Gastrocnemius medialis (tissue), 4 donors: ENCODE data around the gene SNTG2. TPM values are rescaled to one million over a fixed set of nuclear protein-coding genes. Genes with fewer than 3 reads are reported as not detected.

Experiments used
- ATAC-seq, 2 donors: fragments of 150-250 bp; one replicate each; pipeline ENCODE4 v1.9.1; 2016
- DNase-seq, 2 donors: peaks; one replicate each; pipeline ENCODE4 v3.0.0-alpha.2; 2019
- H3K27ac ChIP-seq, 4 donors: fragments of 200-600 bp; sonication (generic); 1 replicate in 1 of 4; 2 replicates in 3 of 4; pipeline ENCODE4 v1.5.1; 2016 to 2018; ENCODE audit warnings: mild to moderate bottlenecking in 2 of 4, moderate library complexity in 1 of 4
- H3K27me3 ChIP-seq, 3 donors: fragments of 200-600 bp; sonication (generic) in 2 of 3; 1 replicate in 1 of 3; 2 replicates in 2 of 3; pipeline versions ENCODE4 v1.5.1 to v1.6.0; 2016 to 2019; ENCODE audit warnings: mild to moderate bottlenecking in 1 of 3, moderate library complexity in 1 of 3
- H3K36me3 ChIP-seq, 2 donors: fragments of 200-600 bp; sonication (generic) in 1 of 2; one replicate each; pipeline ENCODE4 v1.5.1; 2017 to 2018
- H3K4me1 ChIP-seq, 2 donors: fragments of 200-600 bp; sonication (generic) in 1 of 2; one replicate each; pipeline ENCODE4 v1.5.1; 2016 to 2017; ENCODE audit warnings: mild to moderate bottlenecking in 2 of 2
- H3K4me3 ChIP-seq, 4 donors: fragments of 200-600 bp; sonication (generic) in 3 of 4; 1 replicate in 1 of 4; 2 replicates in 3 of 4; pipeline ENCODE4 v1.5.1; 2016 to 2019; ENCODE audit warnings: mild to moderate bottlenecking in 2 of 4
- H3K9me3 ChIP-seq, 3 donors: fragments of 200-600 bp; sonication (generic) in 2 of 3; 1 replicate in 1 of 3; 2 replicates in 2 of 3; pipeline ENCODE4 v1.5.1; 2016 to 2019
- CTCF ChIP-seq, 5 experiments: fragments of 450-650 bp in 3 of 5; fragments of 200-600 bp in 2 of 5; sonication (generic) in 2 of 5; IDR thresholded peaks in 4 of 5; conservative IDR thresholded peaks in 1 of 5; 1 replicate in 4 of 5; 2 replicates in 1 of 5; pipeline ENCODE4 v1.5.1; 2016 to 2019; ENCODE audit warnings: antibody characterized with exemption in 5 of 5, mild to moderate bottlenecking in 3 of 5, moderate library complexity in 3 of 5
- POLR2A ChIP-seq, 2 donors: fragments of 450-650 bp; IDR thresholded peaks; one replicate each; pipeline ENCODE4 v1.6.1; 2017; ENCODE audit warnings: antibody characterized with exemption in 2 of 2, mild to moderate bottlenecking in 2 of 2, moderate library complexity in 2 of 2
- in situ Hi-C, 4 donors: fragments of 200-750 bp; cut with MboI; loops; one replicate each; pipeline versions ENCODE4 v1.15.0 to v1.8.0; 2017; ENCODE audit warnings: low sequenced_read_pairs in 4 of 4
- intact Hi-C: fragments of 100-400 bp; cut with DNase I; formaldehyde crosslinking; loops from one replicate; pipeline ENCODE4 v1.15.1; 2023; ENCODE audit warnings: low total_unique reads
- total RNA-seq, 4 donors: library from RNA; depleted of rRNA; stranded (reverse); fragments of >200 nt; gene quantifications; one replicate each; pipeline versions ENCODE4 v1.1.0 to v1.2.3, GENCODE V29; 2016

Gene SNTG2
- total RNA-seq, 4 donors from 2014 or later = 0.55 to 1.0 (median 0.92) TPM; not detected in 1

- Histone ChIP-seq H3K4me1 (no peaks in the 10 kb centered on the region), H3K36me3 (no peaks in the 10 kb centered on the region), H3K4me3 (no peak overlapping the region), H3K27ac (no peak overlapping the region), H3K27me3 (no peaks in the 10 kb centered on the region), H3K9me3 (no peaks in the 10 kb centered on the region)
- intact Hi-C loops = no loop called here
- in situ Hi-C loops = no loop called here
- DNase-seq = no peak
- ATAC-seq = no peak
- TF ChIP-seq CTCF (IDR thresholded peaks at IDR 0.05 in 4 of 5, conservative IDR thresholded peaks at IDR 0.05 in 1 of 5) (no peak), POLR2A (IDR thresholded peaks at IDR 0.05) (no peak)
Measured at GRCh38 chr2:1278125-1278524, 327.5 kb downstream of the SNTG2 start.

GRCh38 chr2:1278861-1279260 lies 328.2 kb downstream of the SNTG2 start:
- H3K27me3 ChIP-seq = no peaks in the 10 kb centered on the region
- H3K4me1 ChIP-seq = no peaks in the 10 kb centered on the region
- H3K27ac ChIP-seq = no peak overlapping the region
- in situ Hi-C loops = no loop called here
- intact Hi-C loops = no loop called here
- TF ChIP-seq POLR2A (IDR thresholded peaks at IDR 0.05) = no peak
- no peak for TF ChIP-seq CTCF (IDR thresholded peaks at IDR 0.05 in 4 of 5, conservative IDR thresholded peaks at IDR 0.05 in 1 of 5)
- no peak overlapping the region for H3K4me3 ChIP-seq
- ATAC-seq = no peak
- H3K9me3 ChIP-seq = no peaks in the 10 kb centered on the region
- no peak for DNase-seq
- no peaks in the 10 kb centered on the region for H3K36me3 ChIP-seq

GRCh38 chr2:1282552-1282951 lies 331.9 kb downstream of the SNTG2 start:
- TF ChIP-seq POLR2A (IDR thresholded peaks at IDR 0.05) (no peak), CTCF (IDR thresholded peaks at IDR 0.05 in 4 of 5, conservative IDR thresholded peaks at IDR 0.05 in 1 of 5) (no peak)
- intact Hi-C loops = no loop called here
- ATAC-seq (no peak), DNase-seq (no peak)
- Histone ChIP-seq H3K36me3 (no peaks in the 10 kb centered on the region), H3K9me3 (no peaks in the 10 kb centered on the region), H3K27me3 (no peaks in the 10 kb centered on the region), H3K27ac (no peak overlapping the region), H3K4me1 (no peaks in the 10 kb centered on the region), H3K4me3 (no peak overlapping the region)
- in situ Hi-C loops = no loop called here

- DNase-seq (no peak), ATAC-seq (no peak)
- intact Hi-C loops (no loop called here), in situ Hi-C loops (no loop called here)
- TF ChIP-seq CTCF (IDR thresholded peaks at IDR 0.05 in 4 of 5, conservative IDR thresholded peaks at IDR 0.05 in 1 of 5) (no peak), POLR2A (IDR thresholded peaks at IDR 0.05) (no peak)
- no peaks in the 10 kb centered on the region for H3K4me1 ChIP-seq
- H3K27ac ChIP-seq = no peak overlapping the region
- no peaks in the 10 kb centered on the region for H3K36me3 ChIP-seq
- no peaks in the 10 kb centered on the region for H3K9me3 ChIP-seq
- H3K27me3 ChIP-seq = no peaks in the 10 kb centered on the region
- H3K4me3 ChIP-seq = no peak overlapping the region
Measured at GRCh38 chr2:1283020-1283801, 332.6 kb downstream of the SNTG2 start.

GRCh38 chr2:1283871-1284270 lies 333.2 kb downstream of the SNTG2 start:
- in situ Hi-C loops = no loop called here
- no peaks in the 10 kb centered on the region for H3K27me3 ChIP-seq
- ATAC-seq (no peak), DNase-seq (no peak)
- no peak overlapping the region for H3K27ac ChIP-seq
- no peak overlapping the region for H3K4me3 ChIP-seq
- no peaks in the 10 kb centered on the region for H3K4me1 ChIP-seq
- H3K36me3 ChIP-seq = no peaks in the 10 kb centered on the region
- TF ChIP-seq POLR2A (IDR thresholded peaks at IDR 0.05) (no peak), CTCF (IDR thresholded peaks at IDR 0.05 in 4 of 5, conservative IDR thresholded peaks at IDR 0.05 in 1 of 5) (no peak)
- intact Hi-C loops = no loop called here
- H3K9me3 ChIP-seq = no peaks in the 10 kb centered on the region
